K562 (cell line): ENCODE data around the gene ANKRD10. TPM values are rescaled to one million over a fixed set of nuclear protein-coding genes. Genes with fewer than 3 reads are reported as not detected.

Experiments
- CBX5 ChIP-seq: IDR thresholded peaks from 2 replicates; pipeline ENCODE4 v1.6.1; 2014; ENCODE audit warnings: low read depth, borderline replicate concordance
- CHCHD3 ChIP-seq: fragments of 250-450 bp; sonication (Bioruptor Pico); IDR thresholded peaks from 2 replicates; pipeline ENCODE4 v2.1.2; 2022; ENCODE audit warnings: mild to moderate bottlenecking
- CTBP1 ChIP-seq: fragments of 450-650 bp; IDR thresholded peaks from 2 replicates; pipeline ENCODE4 v1.6.1; 2016; ENCODE audit warnings: borderline replicate concordance
- EP400 ChIP-seq: fragments of 450-650 bp; IDR thresholded peaks from 2 replicates; pipeline ENCODE4 v1.6.1; 2017; ENCODE audit warnings: antibody characterized with exemption, mild to moderate bottlenecking, moderate library complexity
- GABPA ChIP-seq: fragments of 200-800 bp; sonication (Bioruptor generic); conservative IDR thresholded peaks from 2 replicates; pipeline ENCODE4 v1.6.1; 2016; ENCODE audit warnings: low read depth, missing genetic modification characterization, missing compliant biosample characterization
- MTA1 ChIP-seq: fragments of 450-650 bp; IDR thresholded peaks from 2 replicates; pipeline ENCODE4 v1.6.1; 2017; ENCODE audit warnings: borderline replicate concordance
- OTX1 ChIP-seq: fragments of 450-650 bp; formaldehyde crosslinking; IDR thresholded peaks from 2 replicates; pipeline ENCODE4 v1.4.0; 2022; ENCODE audit warnings: mild to moderate bottlenecking
- POLR3G ChIP-seq: IDR thresholded peaks from 2 replicates; pipeline ENCODE4 v1.6.1; 2011; ENCODE audit not compliant: insufficient read length, insufficient replicate concordance; ENCODE audit errors: extremely low read depth
- POU5F1 ChIP-seq: fragments of 150-350 bp; IDR thresholded peaks from 2 replicates; pipeline ENCODE4 v1.6.1; 2014; ENCODE audit warnings: borderline replicate concordance, low read length, low read depth, mild to moderate bottlenecking; ENCODE audit not compliant: partially characterized antibody
- SIRT6 ChIP-seq: IDR thresholded peaks from one replicate; pipeline ENCODE4 v1.6.1; 2012; ENCODE audit warnings: low read depth, mild to moderate bottlenecking, control low read depth, inconsistent platforms, low read length, moderate library complexity
- SMAD3 ChIP-seq: fragments of 450-650 bp; formaldehyde crosslinking; conservative IDR thresholded peaks from 2 replicates; pipeline ENCODE4 v1.4.0; 2020; ENCODE audit warnings: mild to moderate bottlenecking
- SMARCA5 ChIP-seq: fragments of 450-650 bp; IDR thresholded peaks from 2 replicates; pipeline ENCODE4 v1.6.1; 2016
- ZNF584 ChIP-seq: fragments of 200-800 bp; sonication (Bioruptor generic); IDR thresholded peaks from 2 replicates; pipeline ENCODE4 v1.6.1; 2016; ENCODE audit warnings: low read depth, mild to moderate bottlenecking, missing genetic modification characterization, missing compliant biosample characterization
- ZNF717 ChIP-seq: fragments of 250-450 bp; sonication (Bioruptor Pico); IDR thresholded peaks from 2 replicates; pipeline ENCODE4 v1.5.0; 2021
- polyA plus RNA-seq, 8 experiments: library from polyadenylated mRNA; depleted of rRNA in 4 of 8; stranded (reverse) in 5 of 8; unstranded in 3 of 8; fragments of >200 nt; fragmentation: Nextera tagmentation in 2 of 8; fragmentation: Illumina TruSeq in 1 of 8; extraction: Ambion mirVana in 2 of 8; extraction: Trizol in 1 of 8; gene quantifications; 2 replicates each; pipeline versions ENCODE4 v1.2.1 to v1.2.3, GENCODE V29; 2011 to 2014; ENCODE audit warnings: inconsistent platforms in 1 of 8, missing spikeins in 1 of 8
- total RNA-seq, 7 experiments: library from RNA; depleted of rRNA in 6 of 7; stranded (reverse); fragments of >200 nt in 6 of 7; fragmentation: Illumina TruSeq in 2 of 7; extraction: Trizol in 2 of 7; gene quantifications; 2 replicates each; pipeline versions ENCODE4 v1.2.1 to v1.2.3, GENCODE V29; 2011 to 2021; ENCODE audit warnings: low replicate concordance in 1 of 7
- TF ChIP-seq, protein P1 (sequence below), 2 experiments: IDR thresholded peaks in 1 of 2; conservative IDR thresholded peaks in 1 of 2; 2 replicates each; pipeline ENCODE4 v1.6.1; 2016; ENCODE audit warnings: low read depth in 2 of 2, mild to moderate bottlenecking in 1 of 2, missing compliant biosample characterization in 1 of 2, missing genetic modification characterization in 1 of 2, moderate library complexity in 1 of 2
- TF ChIP-seq, protein P2 (sequence below): IDR thresholded peaks from 3 replicates; pipeline ENCODE4 v1.6.1; 2011; ENCODE audit warnings: borderline replicate concordance, mild to moderate bottlenecking, moderate library complexity; ENCODE audit not compliant: insufficient read length; ENCODE audit errors: extremely low read depth
- TF ChIP-seq, protein P3 (sequence below): sonication (generic); formaldehyde crosslinking; IDR thresholded peaks from 2 replicates; pipeline ENCODE4 v1.8.1; 2023; ENCODE audit warnings: mild to moderate bottlenecking, missing genetic modification reagents
- TF ChIP-seq, protein P4 (sequence below), 2 experiments: fragments of 450-650 bp; conservative IDR thresholded peaks; 2 replicates each; pipeline ENCODE4 v1.6.1; 2017; ENCODE audit warnings: mild to moderate bottlenecking in 2 of 2, moderate library complexity in 2 of 2

The ANKRD10 gene
- total and polyA plus RNA-seq, 9 of the 15 experiments (the other 6 are each of a cell fraction or from before 2014, with no cell fraction given) = 21.7 to 183 (median 45.0) TPM

DNA sequence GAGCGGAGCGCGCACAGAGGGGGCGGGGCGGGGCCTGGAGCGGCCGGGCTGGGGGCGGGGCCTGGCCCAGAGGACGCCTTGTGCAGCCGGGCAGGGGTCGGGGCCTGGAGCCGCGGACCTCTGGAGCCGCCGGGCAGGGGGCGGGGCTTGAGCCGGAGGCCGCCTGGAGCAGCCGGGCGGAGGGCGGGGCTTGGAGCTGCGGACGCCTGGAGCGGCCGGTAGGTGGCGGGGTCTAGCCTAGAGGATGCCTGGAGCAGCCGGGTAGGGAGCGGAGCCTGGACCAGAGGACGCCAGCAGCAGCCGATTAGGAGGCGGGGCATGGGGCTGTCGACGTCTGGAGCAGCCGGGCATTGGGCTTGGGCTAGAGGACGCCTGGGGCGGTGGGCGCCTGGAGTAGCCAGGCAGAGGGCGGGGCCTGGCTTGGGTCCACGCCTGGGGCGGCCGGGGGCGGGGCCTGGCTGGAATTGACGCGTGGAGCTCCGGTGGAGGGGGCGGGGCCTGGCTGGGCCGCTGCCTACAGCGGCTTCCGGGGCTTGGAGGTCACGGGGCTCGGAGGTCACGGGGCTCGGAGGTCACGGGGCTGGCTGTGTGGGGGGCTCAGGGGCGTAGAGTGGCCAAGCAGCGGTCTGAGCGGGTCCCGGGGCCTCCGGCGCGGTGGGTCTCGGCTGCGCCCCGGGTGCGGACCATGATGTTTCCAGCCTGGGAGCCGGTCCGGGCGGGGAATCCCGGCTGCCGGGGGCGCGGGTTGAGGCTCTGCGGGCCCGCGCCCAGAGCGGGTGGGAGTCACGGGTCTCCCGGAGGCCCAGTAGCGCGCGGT is at the start of gene ANKRD10 (continued):
- no peak; the same call in 1 of the 2 replicates for TF ChIP-seq CTBP1
- no peak for TF ChIP-seq CHCHD3 (CRISPR knock-in tag)
- no peak for TF ChIP-seq SMAD3 (CRISPR knock-in tag)
- TF ChIP-seq, protein P1, sequence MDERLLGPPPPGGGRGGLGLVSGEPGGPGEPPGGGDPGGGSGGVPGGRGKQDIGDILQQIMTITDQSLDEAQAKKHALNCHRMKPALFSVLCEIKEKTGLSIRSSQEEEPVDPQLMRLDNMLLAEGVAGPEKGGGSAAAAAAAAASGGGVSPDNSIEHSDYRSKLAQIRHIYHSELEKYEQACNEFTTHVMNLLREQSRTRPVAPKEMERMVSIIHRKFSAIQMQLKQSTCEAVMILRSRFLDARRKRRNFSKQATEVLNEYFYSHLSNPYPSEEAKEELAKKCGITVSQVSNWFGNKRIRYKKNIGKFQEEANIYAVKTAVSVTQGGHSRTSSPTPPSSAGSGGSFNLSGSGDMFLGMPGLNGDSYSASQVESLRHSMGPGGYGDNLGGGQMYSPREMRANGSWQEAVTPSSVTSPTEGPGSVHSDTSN (CRISPR knock-in tag; IDR thresholded peaks at IDR 0.05; ENCODE audit: low read depth) = no peak
- TF ChIP-seq, protein P1 (tag; conservative IDR thresholded peaks at IDR 0.05; ENCODE audit: low read depth) = no peak
- TF ChIP-seq POLR3G = no peak
- TF ChIP-seq SIRT6 = no peak
- TF ChIP-seq, protein P2, sequence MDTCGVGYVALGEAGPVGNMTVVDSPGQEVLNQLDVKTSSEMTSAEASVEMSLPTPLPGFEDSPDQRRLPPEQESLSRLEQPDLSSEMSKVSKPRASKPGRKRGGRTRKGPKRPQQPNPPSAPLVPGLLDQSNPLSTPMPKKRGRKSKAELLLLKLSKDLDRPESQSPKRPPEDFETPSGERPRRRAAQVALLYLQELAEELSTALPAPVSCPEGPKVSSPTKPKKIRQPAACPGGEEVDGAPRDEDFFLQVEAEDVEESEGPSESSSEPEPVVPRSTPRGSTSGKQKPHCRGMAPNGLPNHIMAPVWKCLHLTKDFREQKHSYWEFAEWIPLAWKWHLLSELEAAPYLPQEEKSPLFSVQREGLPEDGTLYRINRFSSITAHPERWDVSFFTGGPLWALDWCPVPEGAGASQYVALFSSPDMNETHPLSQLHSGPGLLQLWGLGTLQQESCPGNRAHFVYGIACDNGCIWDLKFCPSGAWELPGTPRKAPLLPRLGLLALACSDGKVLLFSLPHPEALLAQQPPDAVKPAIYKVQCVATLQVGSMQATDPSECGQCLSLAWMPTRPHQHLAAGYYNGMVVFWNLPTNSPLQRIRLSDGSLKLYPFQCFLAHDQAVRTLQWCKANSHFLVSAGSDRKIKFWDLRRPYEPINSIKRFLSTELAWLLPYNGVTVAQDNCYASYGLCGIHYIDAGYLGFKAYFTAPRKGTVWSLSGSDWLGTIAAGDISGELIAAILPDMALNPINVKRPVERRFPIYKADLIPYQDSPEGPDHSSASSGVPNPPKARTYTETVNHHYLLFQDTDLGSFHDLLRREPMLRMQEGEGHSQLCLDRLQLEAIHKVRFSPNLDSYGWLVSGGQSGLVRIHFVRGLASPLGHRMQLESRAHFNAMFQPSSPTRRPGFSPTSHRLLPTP = no peak
- no peak for TF ChIP-seq ZNF717 (CRISPR knock-in tag)
- TF ChIP-seq, protein P3, sequence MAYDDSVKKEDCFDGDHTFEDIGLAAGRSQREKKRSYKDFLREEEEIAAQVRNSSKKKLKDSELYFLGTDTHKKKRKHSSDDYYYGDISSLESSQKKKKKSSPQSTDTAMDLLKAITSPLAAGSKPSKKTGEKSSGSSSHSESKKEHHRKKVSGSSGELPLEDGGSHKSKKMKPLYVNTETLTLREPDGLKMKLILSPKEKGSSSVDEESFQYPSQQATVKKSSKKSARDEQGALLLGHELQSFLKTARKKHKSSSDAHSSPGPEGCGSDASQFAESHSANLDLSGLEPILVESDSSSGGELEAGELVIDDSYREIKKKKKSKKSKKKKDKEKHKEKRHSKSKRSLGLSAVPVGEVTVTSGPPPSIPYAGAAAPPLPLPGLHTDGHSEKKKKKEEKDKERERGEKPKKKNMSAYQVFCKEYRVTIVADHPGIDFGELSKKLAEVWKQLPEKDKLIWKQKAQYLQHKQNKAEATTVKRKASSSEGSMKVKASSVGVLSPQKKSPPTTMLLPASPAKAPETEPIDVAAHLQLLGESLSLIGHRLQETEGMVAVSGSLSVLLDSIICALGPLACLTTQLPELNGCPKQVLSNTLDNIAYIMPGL (CRISPR knock-in tag) = no peak
- TF ChIP-seq MTA1 = no peak
- TF ChIP-seq CBX5 = no peak
- no peak for TF ChIP-seq OTX1 (CRISPR knock-in tag)
- no peak for TF ChIP-seq EP400
- no peak for TF ChIP-seq SMARCA5
- TF ChIP-seq POU5F1 = no peak
- TF ChIP-seq, protein P4, sequence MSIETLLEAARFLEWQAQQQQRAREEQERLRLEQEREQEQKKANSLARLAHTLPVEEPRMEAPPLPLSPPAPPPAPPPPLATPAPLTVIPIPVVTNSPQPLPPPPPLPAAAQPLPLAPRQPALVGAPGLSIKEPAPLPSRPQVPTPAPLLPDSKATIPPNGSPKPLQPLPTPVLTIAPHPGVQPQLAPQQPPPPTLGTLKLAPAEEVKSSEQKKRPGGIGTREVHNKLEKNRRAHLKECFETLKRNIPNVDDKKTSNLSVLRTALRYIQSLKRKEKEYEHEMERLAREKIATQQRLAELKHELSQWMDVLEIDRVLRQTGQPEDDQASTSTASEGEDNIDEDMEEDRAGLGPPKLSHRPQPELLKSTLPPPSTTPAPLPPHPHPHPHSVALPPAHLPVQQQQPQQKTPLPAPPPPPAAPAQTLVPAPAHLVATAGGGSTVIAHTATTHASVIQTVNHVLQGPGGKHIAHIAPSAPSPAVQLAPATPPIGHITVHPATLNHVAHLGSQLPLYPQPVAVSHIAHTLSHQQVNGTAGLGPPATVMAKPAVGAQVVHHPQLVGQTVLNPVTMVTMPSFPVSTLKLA (conservative IDR thresholded peaks at IDR 0.05) = peak in 1 of 2 experiments; percentile 40; a peak in 2 of 4 replicates
- peak; percentile 69 for TF ChIP-seq GABPA (tag)
- TF ChIP-seq ZNF584 (CRISPR knock-in tag) = no peak
